Smooth muscle cell (in vitro differentiated cells): ENCODE results near the gene DGAT2. TPM values are rescaled to one million over a fixed set of nuclear protein-coding genes. Genes with fewer than 3 reads are reported as not detected.

Source experiments
- DNase-seq: peaks from one replicate; lab custom pipeline; 2025; ENCODE audit not compliant: unreplicated experiment; lab: John Stamatoyannopoulos, UW
- H2AFZ ChIP-seq: fragments of 200-600 bp; sonication (generic); 2 replicates; pipeline ENCODE4 v1.6.0; 2016; ENCODE audit warnings: antibody characterized with exemption, low read depth, mild to moderate bottlenecking
- H3F3A ChIP-seq: fragments of 200-600 bp; sonication (generic); 2 replicates; pipeline ENCODE4 v1.6.0; 2017; ENCODE audit warnings: antibody characterized with exemption, low read depth
- H3K27ac ChIP-seq: fragments of 200-600 bp; sonication (generic); 2 replicates; pipeline ENCODE4 v1.5.1; 2016; ENCODE audit warnings: low read depth, mild to moderate bottlenecking
- H3K27me3 ChIP-seq: fragments of 200-600 bp; sonication (generic); 2 replicates; pipeline ENCODE4 v1.6.1; 2016; ENCODE audit warnings: low read depth, mild to moderate bottlenecking
- H3K36me3 ChIP-seq: fragments of 200-600 bp; sonication (generic); 2 replicates; pipeline ENCODE4 v1.5.1; 2016; ENCODE audit warnings: low read depth
- H3K4me1 ChIP-seq: fragments of 200-600 bp; sonication (generic); 2 replicates; pipeline ENCODE4 v1.5.1; 2016; ENCODE audit warnings: low read depth
- H3K4me2 ChIP-seq: fragments of 200-600 bp; sonication (generic); 2 replicates; pipeline ENCODE4 v1.6.0; 2016; ENCODE audit warnings: mild to moderate bottlenecking
- H3K4me3 ChIP-seq: fragments of 200-600 bp; sonication (generic); 2 replicates; pipeline ENCODE4 v1.5.1; 2016; ENCODE audit warnings: mild to moderate bottlenecking
- H3K79me2 ChIP-seq: fragments of 200-600 bp; sonication (generic); 2 replicates; pipeline ENCODE4 v1.6.0; 2016; ENCODE audit warnings: low read depth, mild to moderate bottlenecking
- H3K9ac ChIP-seq: fragments of 200-600 bp; sonication (generic); 2 replicates; pipeline ENCODE4 v1.6.0; 2016; ENCODE audit warnings: low read depth
- H3K9me3 ChIP-seq: fragments of 200-600 bp; sonication (generic); replicated peaks from 2 replicates; pipeline ENCODE4 v1.5.1; 2016; ENCODE audit warnings: low read depth
- H4K20me1 ChIP-seq: fragments of 200-600 bp; sonication (generic); 2 replicates; pipeline ENCODE4 v1.6.0; 2016; ENCODE audit warnings: low read depth
- WGBS: methylation state at CpG from one replicate; pipeline ENCODE4 v1.1.7; 2016; ENCODE audit warnings: low lambda C conversion rate; 5-methylcytosine and 5-hydroxymethylcytosine counted together
- polyA plus RNA-seq: library from polyadenylated mRNA; unstranded; fragments of >200 nt; fragmentation: Nextera tagmentation; extraction: Ambion mirVana; gene quantifications from 2 replicates; pipeline ENCODE4 v1.2.1, GENCODE V29; 2016
- total RNA-seq: library from RNA; depleted of rRNA; stranded (reverse); fragments of >200 nt; gene quantifications from 2 replicates; pipeline ENCODE4 v1.2.3, GENCODE V29; 2014
- TF ChIP-seq, protein P1 (sequence below): fragments of 200-600 bp; sonication (generic); IDR thresholded peaks from 2 replicates; pipeline ENCODE4 v1.5.1; 2017; ENCODE audit warnings: borderline replicate concordance, mild to moderate bottlenecking, antibody characterized with exemption; ENCODE audit not compliant: insufficient read depth, poor library complexity, severe bottlenecking

The DGAT2 gene
- total and polyA plus RNA-seq, 2 experiments from 2014 or later, result 1.5 to 3.7 TPM

DNA sequence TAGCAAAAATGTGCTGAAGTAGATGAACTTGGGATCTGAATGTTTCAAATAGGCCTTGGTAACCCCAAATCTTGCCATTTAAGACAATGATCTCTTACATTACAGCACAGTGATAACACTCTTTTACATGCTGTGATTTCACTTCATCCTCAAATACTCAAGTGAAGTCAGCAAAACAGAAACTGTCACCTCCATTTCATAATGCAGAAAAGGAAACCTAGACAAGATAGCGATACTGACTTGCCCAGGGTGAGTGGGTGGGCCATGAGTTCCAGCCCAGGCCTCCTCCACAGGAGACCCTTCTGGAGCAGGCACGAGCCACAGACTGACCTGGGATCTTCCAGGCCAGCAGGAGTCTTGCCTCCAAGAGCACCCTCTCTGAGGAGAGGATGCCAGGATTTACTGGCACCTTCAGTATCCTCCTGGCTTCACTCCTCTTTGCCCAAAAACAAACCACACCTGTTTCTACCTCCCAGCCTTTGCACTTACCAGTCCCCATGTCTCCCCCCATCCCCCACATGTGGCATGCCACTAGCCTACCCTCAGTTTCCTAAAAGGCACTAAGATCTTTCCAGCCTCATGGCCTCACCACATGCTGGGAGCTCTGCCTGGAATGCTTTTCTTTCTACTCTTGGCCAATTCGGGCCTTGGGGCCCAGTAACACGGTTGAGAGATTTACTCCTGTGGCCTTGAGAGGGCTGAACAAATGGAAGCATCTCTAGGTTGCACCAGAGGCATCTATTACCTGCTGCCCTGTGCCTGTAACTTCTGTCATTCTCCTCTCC is 1.9 kb upstream of the DGAT2 start:
- DNase-seq, result no peak
- WGBS, result 84% methylated on average over 4 of the region's 4 CpGs
- Histone ChIP-seq H3K36me3 (no peaks in the 10 kb centered on the region), H3K27me3 (peaks cover 39% of the 10 kb centered on the region), H2AFZ (no peak overlapping the region), H3F3A (no peaks in the 10 kb centered on the region), H3K4me2 (no peak overlapping the region), H3K9ac (no peak overlapping the region), H3K4me3 (no peak overlapping the region), H3K79me2 (no peaks in the 10 kb centered on the region), H3K27ac (no peak overlapping the region), H3K4me1 (peaks cover 8% of the 10 kb centered on the region), H3K9me3 (no peaks in the 10 kb centered on the region), H4K20me1 (no peaks in the 10 kb centered on the region)
- TF ChIP-seq, protein P1, sequence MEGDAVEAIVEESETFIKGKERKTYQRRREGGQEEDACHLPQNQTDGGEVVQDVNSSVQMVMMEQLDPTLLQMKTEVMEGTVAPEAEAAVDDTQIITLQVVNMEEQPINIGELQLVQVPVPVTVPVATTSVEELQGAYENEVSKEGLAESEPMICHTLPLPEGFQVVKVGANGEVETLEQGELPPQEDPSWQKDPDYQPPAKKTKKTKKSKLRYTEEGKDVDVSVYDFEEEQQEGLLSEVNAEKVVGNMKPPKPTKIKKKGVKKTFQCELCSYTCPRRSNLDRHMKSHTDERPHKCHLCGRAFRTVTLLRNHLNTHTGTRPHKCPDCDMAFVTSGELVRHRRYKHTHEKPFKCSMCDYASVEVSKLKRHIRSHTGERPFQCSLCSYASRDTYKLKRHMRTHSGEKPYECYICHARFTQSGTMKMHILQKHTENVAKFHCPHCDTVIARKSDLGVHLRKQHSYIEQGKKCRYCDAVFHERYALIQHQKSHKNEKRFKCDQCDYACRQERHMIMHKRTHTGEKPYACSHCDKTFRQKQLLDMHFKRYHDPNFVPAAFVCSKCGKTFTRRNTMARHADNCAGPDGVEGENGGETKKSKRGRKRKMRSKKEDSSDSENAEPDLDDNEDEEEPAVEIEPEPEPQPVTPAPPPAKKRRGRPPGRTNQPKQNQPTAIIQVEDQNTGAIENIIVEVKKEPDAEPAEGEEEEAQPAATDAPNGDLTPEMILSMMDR, result no peak

DNA sequence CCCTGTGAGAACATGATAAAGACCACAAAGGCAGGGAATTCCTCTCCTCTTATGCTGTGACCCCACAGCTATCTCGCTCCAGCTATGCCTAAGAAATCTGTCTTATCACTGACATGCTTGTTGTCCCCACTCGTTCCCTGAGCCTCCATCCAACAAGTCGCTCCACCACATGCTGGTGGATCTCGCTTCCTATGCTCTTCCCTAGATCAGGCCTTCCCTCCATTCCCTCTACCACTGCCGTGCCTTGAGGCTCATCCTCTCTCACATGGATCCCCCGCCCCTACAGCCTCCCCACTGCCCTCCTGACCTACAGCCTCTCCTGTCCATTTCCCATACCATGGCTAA is 1.4 kb upstream of the DGAT2 start:
- WGBS, result 95% methylated on average over 6 of the region's 6 CpGs
- Histone ChIP-seq H3K9me3 (no peaks in the 10 kb centered on the region), H3F3A (no peaks in the 10 kb centered on the region), H3K4me3 (no peak overlapping the region), H3K27me3 (peaks cover 39% of the 10 kb centered on the region), H3K9ac (no peak overlapping the region), H3K79me2 (no peaks in the 10 kb centered on the region), H3K27ac (no peak overlapping the region), H2AFZ (no peak overlapping the region), H3K4me1 (peaks cover 8% of the 10 kb centered on the region), H3K4me2 (no peak overlapping the region), H4K20me1 (no peaks in the 10 kb centered on the region), H3K36me3 (no peaks in the 10 kb centered on the region)
- TF ChIP-seq, protein P1, result no peak
- DNase-seq, result no peak

DNA sequence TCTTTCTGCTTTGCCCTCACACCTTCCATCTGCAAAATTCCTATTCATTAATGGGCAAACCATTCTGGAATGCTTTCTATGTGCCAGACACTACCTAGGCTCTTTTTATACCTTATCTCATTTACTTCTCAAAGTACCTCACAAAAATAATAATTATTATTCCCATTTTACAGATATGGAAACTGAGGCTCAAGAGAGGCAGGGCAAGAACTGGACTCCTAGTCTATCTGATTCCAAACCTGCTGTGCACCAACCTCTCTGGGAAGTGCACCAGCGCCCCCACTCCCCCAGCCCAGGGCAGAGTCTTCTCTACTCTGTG is 826 bp upstream of the DGAT2 start:
- H3K27ac ChIP-seq, result no peak overlapping the region
- H3K9me3 ChIP-seq, result no peaks in the 10 kb centered on the region
- H3K36me3 ChIP-seq, result no peaks in the 10 kb centered on the region
- H3K9ac ChIP-seq, result no peak overlapping the region
- H4K20me1 ChIP-seq, result no peaks in the 10 kb centered on the region
- peaks cover 8% of the 10 kb centered on the region for H3K4me1 ChIP-seq
- peak overlapping the region; percentile 94 for H3K4me2 ChIP-seq
- TF ChIP-seq, protein P1, result no peak
- H3K4me3 ChIP-seq, result peak overlapping the region; percentile 62
- no peak overlapping the region for H2AFZ ChIP-seq
- no peaks in the 10 kb centered on the region for H3K79me2 ChIP-seq
- no peaks in the 10 kb centered on the region for H3F3A ChIP-seq
- peaks cover 39% of the 10 kb centered on the region for H3K27me3 ChIP-seq
- WGBS, result 75% methylated on average over 1 of the region's 1 CpG
- no peak for DNase-seq
